Hematopoietic multipotent progenitor cell (in vitro differentiated cells): ENCODE data around the gene CRACDL. TPM values are rescaled to one million over a fixed set of nuclear protein-coding genes. Genes with fewer than 3 reads are reported as not detected.

ENCODE experiments used
- DNase-seq, 3 donors: peaks; one replicate each; pipeline ENCODE4 v3.0.0-alpha.2; 2011 to 2015; ENCODE audit warnings: low read depth in 2 of 3, low spot score in 2 of 3
- total RNA-seq: library from RNA; depleted of rRNA; stranded (reverse); fragments of >200 nt; gene quantifications from one replicate; pipeline ENCODE4 v1.2.3, GENCODE V29; 2012

Gene CRACDL
- total RNA-seq, 1 donor: 1.6 TPM

GRCh38 chr2:98790221-98790620, 145.8 kb downstream of the CRACDL start:
- DNase-seq: no peak

GRCh38 chr2:98787700-98788099, 148.3 kb downstream of the CRACDL start:
- DNase-seq: no peak

GRCh38 chr2:98786179-98786578, 149.8 kb downstream of the CRACDL start:
- no peak for DNase-seq

- no peak for DNase-seq
These were observed 153.5 kb downstream of the CRACDL start for GRCh38 chr2:98782570-98782969.

- no peak for DNase-seq
These were observed 154.2 kb downstream of the CRACDL start for GRCh38 chr2:98781822-98782221.

- DNase-seq: no peak
These were observed 157.1 kb downstream of the CRACDL start for GRCh38 chr2:98778741-98779483.

- DNase-seq: no peak
These were observed 157.9 kb downstream of the CRACDL start for GRCh38 chr2:98778151-98778550.

- no peak for DNase-seq
These were observed 158.3 kb downstream of the CRACDL start for GRCh38 chr2:98777710-98778109.

GRCh38 chr2:98777076-98777475, 158.9 kb downstream of the CRACDL start:
- DNase-seq: no peak

- no peak for DNase-seq
These were observed 159.9 kb downstream of the CRACDL start for GRCh38 chr2:98776136-98776535.

- no peak for DNase-seq
These were observed 160.7 kb downstream of the CRACDL start for GRCh38 chr2:98775146-98775986.

GRCh38 chr2:98773907-98774306, 162.1 kb downstream of the CRACDL start:
- no peak for DNase-seq

GRCh38 chr2:98773169-98773568, 162.9 kb downstream of the CRACDL start:
- no peak for DNase-seq

- no peak for DNase-seq
These were observed 163.5 kb downstream of the CRACDL start for GRCh38 chr2:98772536-98772935.

- peak in 2 of 3 donors; percentile 52 to 59 for DNase-seq
These were observed 164.1 kb downstream of the CRACDL start for GRCh38 chr2:98771721-98772524.

- no peak for DNase-seq
These were observed 164.8 kb downstream of the CRACDL start for GRCh38 chr2:98771264-98771663.

- peak in 1 of 3 donors; percentile 60 for DNase-seq
These were observed 166.2 kb downstream of the CRACDL start for GRCh38 chr2:98769784-98770183.

GRCh38 chr2:98769114-98769476, 166.9 kb downstream of the CRACDL start:
- no peak for DNase-seq

GRCh38 chr2:98768384-98769113, 167.5 kb downstream of the CRACDL start:
- DNase-seq: no peak

- DNase-seq: no peak
These were observed 171.5 kb downstream of the CRACDL start for GRCh38 chr2:98764499-98764898.
